HL-60/S4 treated with phorbol 12-myristate 13-acetate at 8.2 ng/mL for 4 days and 3 days (cell line): Measurements from ENCODE around the gene CYP4B1.
"Not testable (repeated sequence)": the region's sequence is repeated elsewhere in the genome, so short reads cannot be mapped to it uniquely, and the experiment has no call there.

ENCODE experiments used
- in situ Hi-C: fragments of 300-500 bp; cut with MboI; formaldehyde crosslinking; loops from 2 replicates; pipeline ENCODE4 v1.15.0; 2022; ENCODE audit warnings: low sequenced_read_pairs

The CYP4B1 gene

GRCh38 chr1:46813858-46814396 lies 15.1 kb downstream of the CYP4B1 start:
- in situ Hi-C loops = no loop called here

GRCh38 chr1:46815133-46815532 lies 16.3 kb downstream of the CYP4B1 start:
- in situ Hi-C loops = no loop called here

GRCh38 chr1:46816930-46817329 lies 18.1 kb downstream of the CYP4B1 start:
- in situ Hi-C loops = no loop called here

- in situ Hi-C loops = no loop called here
Observed at GRCh38 chr1:46817814-46818213, 19.0 kb downstream of the CYP4B1 start.

GRCh38 chr1:46818591-46818990 lies 19.7 kb downstream of the CYP4B1 start:
- in situ Hi-C loops = no loop called here

GRCh38 chr1:46819335-46819734 lies 20.5 kb downstream of the CYP4B1 start:
- in situ Hi-C loops = no loop called here

- in situ Hi-C loops = no loop called here
Observed at GRCh38 chr1:46820076-46820475, 21.2 kb downstream of the CYP4B1 start.

GRCh38 chr1:46820560-46821060 lies 21.8 kb downstream of the CYP4B1 start:
- in situ Hi-C loops = no loop called here

- in situ Hi-C loops = no loop called here
Observed at GRCh38 chr1:46822248-46822826, 23.5 kb downstream of the CYP4B1 start.

GRCh38 chr1:46823151-46823550 lies 24.3 kb downstream of the CYP4B1 start:
- in situ Hi-C loops = no loop called here

- in situ Hi-C loops = not testable (repeated sequence)
Observed at GRCh38 chr1:46826892-46827291, 28.0 kb downstream of the CYP4B1 start.

GRCh38 chr1:46830665-46831322 lies 31.9 kb downstream of the CYP4B1 start:
- in situ Hi-C loops = no loop called here

GRCh38 chr1:46835469-46835868 lies 36.6 kb downstream of the CYP4B1 start:
- in situ Hi-C loops = not testable (repeated sequence)

GRCh38 chr1:46846386-46846785 lies 47.5 kb downstream of the CYP4B1 start:
- in situ Hi-C loops = not testable (repeated sequence)

GRCh38 chr1:46857660-46858065 lies 58.8 kb downstream of the CYP4B1 start:
- in situ Hi-C loops = not testable (repeated sequence)

GRCh38 chr1:46862348-46862747 lies 63.5 kb downstream of the CYP4B1 start:
- in situ Hi-C loops = no loop called here
